Cardiac muscle cell (in vitro differentiated cells and primary cell): Measurements from ENCODE around the gene EMILIN2. TPM values are rescaled to one million over a fixed set of nuclear protein-coding genes. Genes with fewer than 3 reads are reported as not detected.

Source experiments
- DNase-seq, 2 donors: peaks; one replicate each; pipeline versions ENCODE4 v3.0.0 to v3.0.0-alpha.2; 2010 to 2017; ENCODE audit warnings: low read depth in 1 of 2, low spot score in 1 of 2
- H3K27ac ChIP-seq: fragments of 200-600 bp; sonication (generic); 2 replicates; pipeline ENCODE4 v1.5.1; 2016
- H3K27me3 ChIP-seq: fragments of 200-600 bp; sonication (generic); 2 replicates; pipeline ENCODE4 v1.6.0; 2016; ENCODE audit warnings: control low read depth
- H3K36me3 ChIP-seq: fragments of 200-600 bp; sonication (generic); 2 replicates; pipeline ENCODE4 v1.5.1; 2016; ENCODE audit warnings: control low read depth
- H3K4me1 ChIP-seq: fragments of 200-600 bp; sonication (generic); 2 replicates; pipeline ENCODE4 v1.8.1; 2017; ENCODE audit warnings: low read depth, mild to moderate bottlenecking, mixed run types
- H3K4me3 ChIP-seq: fragments of 200-600 bp; sonication (generic); 2 replicates; pipeline ENCODE4 v1.5.1; 2016; ENCODE audit warnings: mild to moderate bottlenecking
- H3K9me3 ChIP-seq: fragments of 200-600 bp; sonication (generic); 2 replicates; pipeline ENCODE4 v1.5.1; 2017; ENCODE audit warnings: low read depth, mild to moderate bottlenecking, control low read depth
- CTCF ChIP-seq: IDR thresholded peaks from 2 replicates; pipeline ENCODE4 v1.5.1; 2012; ENCODE audit warnings: low read depth, mild to moderate bottlenecking, low read length
- polyA plus RNA-seq: library from polyadenylated mRNA; unstranded; fragments of >200 nt; fragmentation: Nextera tagmentation; extraction: Ambion mirVana; gene quantifications from 2 replicates; pipeline ENCODE4 v1.2.1, GENCODE V29; 2016
- total RNA-seq: library from RNA; depleted of rRNA; stranded (reverse); fragments of >200 nt; gene quantifications from 2 replicates; pipeline ENCODE4 v1.2.3, GENCODE V29; 2016

The EMILIN2 gene
- total and polyA plus RNA-seq, 2 experiments from 2014 or later: 96.8 to 134 TPM

GRCh38 chr18:2960983-2961696 is 114.3 kb downstream of the EMILIN2 start:
- no peak for TF ChIP-seq CTCF
- peak overlapping the region; percentile 63 for H3K27ac ChIP-seq

GRCh38 chr18:2961821-2962220 is 115.0 kb downstream of the EMILIN2 start:
- no peak for TF ChIP-seq CTCF
- peak overlapping the region; percentile 63 for H3K27ac ChIP-seq

More at GRCh38 chr18:2960983-2961696, 114.3 kb downstream of the EMILIN2 start:
- Histone ChIP-seq H3K4me3 (no peak overlapping the region), H3K4me1 (peaks cover 12% of the 10 kb centered on the region), H3K9me3 (no peaks in the 10 kb centered on the region), H3K27me3 (no peaks in the 10 kb centered on the region), H3K36me3 (peaks cover 6% of the 10 kb centered on the region)
- DNase-seq: no peak

GRCh38 chr18:2963048-2963447 is 116.2 kb downstream of the EMILIN2 start:
- TF ChIP-seq CTCF: no peak

More at GRCh38 chr18:2961821-2962220, 115.0 kb downstream of the EMILIN2 start:
- peak; percentile 34 to 64 for DNase-seq
- Histone ChIP-seq H3K9me3 (no peaks in the 10 kb centered on the region), H3K36me3 (no peaks in the 10 kb centered on the region), H3K4me1 (peaks cover 12% of the 10 kb centered on the region), H3K27me3 (no peaks in the 10 kb centered on the region), H3K4me3 (no peak overlapping the region)

GRCh38 chr18:2964361-2965010 is 117.7 kb downstream of the EMILIN2 start:
- DNase-seq: no peak
- Histone ChIP-seq H3K4me3 (no peak overlapping the region), H3K27me3 (no peaks in the 10 kb centered on the region), H3K27ac (no peak overlapping the region), H3K4me1 (peaks cover 17% of the 10 kb centered on the region), H3K36me3 (no peaks in the 10 kb centered on the region), H3K9me3 (no peaks in the 10 kb centered on the region)
- no peak for TF ChIP-seq CTCF

More at GRCh38 chr18:2963048-2963447, 116.2 kb downstream of the EMILIN2 start:
- no peak overlapping the region for H3K27ac ChIP-seq
- no peaks in the 10 kb centered on the region for H3K9me3 ChIP-seq
- no peak overlapping the region for H3K4me3 ChIP-seq
- no peak for DNase-seq
- peaks cover 14% of the 10 kb centered on the region for H3K4me1 ChIP-seq
- no peaks in the 10 kb centered on the region for H3K36me3 ChIP-seq
- no peaks in the 10 kb centered on the region for H3K27me3 ChIP-seq

Other genes starting within 250 kb of the EMILIN2 start
- 34.1 and 54.2 TPM in 2 replicates for gene SMCHD1, start 191.3 kb upstream of the EMILIN2 start, total RNA-seq
- gene SMCHD1, start 191.3 kb upstream of the EMILIN2 start, polyA plus RNA-seq: 18.9 and 22.1 TPM in 2 replicates
- 29.2 and 50.8 TPM in 2 replicates for gene LPIN2, start 166.1 kb downstream of the EMILIN2 start, total RNA-seq
- gene LPIN2, start 166.1 kb downstream of the EMILIN2 start, polyA plus RNA-seq: 18.1 and 27.4 TPM in 2 replicates